Liver (tissue), 9 donors: ENCODE results near the gene PIP4K2A. TPM values are rescaled to one million over a fixed set of nuclear protein-coding genes. Genes with fewer than 3 reads are reported as not detected.

Experiments
- DNase-seq: peaks from one replicate; pipeline ENCODE4 v3.0.0-alpha.2; 2017; ENCODE audit warnings: low spot score
- H3K27ac ChIP-seq, 2 donors: one replicate each; pipeline ENCODE4 v1.7.0; 2013; ENCODE audit warnings: inconsistent platforms in 2 of 2, low read length in 2 of 2, control low read depth in 1 of 2, low read depth in 1 of 2, mild to moderate bottlenecking in 1 of 2
- H3K27me3 ChIP-seq, 4 donors: one replicate each; pipeline versions ENCODE4 v1.6.1 to v1.7.0; 2013; ENCODE audit warnings: low read length in 3 of 4, inconsistent platforms in 1 of 4, mild to moderate bottlenecking in 1 of 4, moderate library complexity in 1 of 4; ENCODE audit not compliant: control insufficient read depth in 4 of 4, insufficient read depth in 4 of 4
- H3K36me3 ChIP-seq, 4 donors: one replicate each; pipeline versions ENCODE4 v1.6.1 to v1.7.0; 2013; ENCODE audit warnings: low read length in 3 of 4, mild to moderate bottlenecking in 3 of 4, low read depth in 1 of 4, moderate library complexity in 1 of 4; ENCODE audit not compliant: control insufficient read depth in 4 of 4, insufficient read depth in 3 of 4
- H3K4me1 ChIP-seq, 4 donors: one replicate each; pipeline versions ENCODE4 v1.6.1 to v1.7.0; 2013; ENCODE audit warnings: low read length in 3 of 4, mild to moderate bottlenecking in 3 of 4, moderate library complexity in 1 of 4; ENCODE audit not compliant: control insufficient read depth in 4 of 4, insufficient read depth in 4 of 4
- H3K4me3 ChIP-seq, 3 donors: one replicate each; pipeline versions ENCODE4 v1.6.1 to v1.7.0; 2013; ENCODE audit warnings: low read length in 3 of 3, control low read depth in 1 of 3, low read depth in 1 of 3, mild to moderate bottlenecking in 1 of 3
- H3K9ac ChIP-seq, 2 donors: one replicate each; pipeline ENCODE4 v1.7.0; 2013; ENCODE audit warnings: low read length in 2 of 2, mild to moderate bottlenecking in 2 of 2, moderate library complexity in 2 of 2, control low read depth in 1 of 2, low read depth in 1 of 2
- H3K9me3 ChIP-seq, 4 donors: one replicate each; pipeline versions ENCODE4 v1.6.1 to v1.7.0; 2013; ENCODE audit warnings: low read length in 3 of 4; ENCODE audit not compliant: control insufficient read depth in 4 of 4
- EGR1 ChIP-seq, 2 donors: IDR thresholded peaks; 2 replicates each; pipeline ENCODE4 v1.6.1; 2016 to 2018; ENCODE audit warnings: antibody characterized with exemption in 2 of 2, low read depth in 2 of 2
- HNF4A ChIP-seq, 2 donors: conservative IDR thresholded peaks; 2 replicates each; pipeline ENCODE4 v1.6.1; 2016; ENCODE audit warnings: antibody characterized with exemption in 2 of 2, mild to moderate bottlenecking in 2 of 2
- HNF4G ChIP-seq: IDR thresholded peaks from 2 replicates; pipeline ENCODE4 v1.6.1; 2016; ENCODE audit warnings: antibody characterized with exemption
- JUND ChIP-seq, 2 donors: IDR thresholded peaks; 2 replicates each; pipeline ENCODE4 v1.6.1; 2016; ENCODE audit warnings: antibody characterized with exemption in 2 of 2
- NR2F2 ChIP-seq: IDR thresholded peaks from 2 replicates; pipeline ENCODE4 v1.6.1; 2016; ENCODE audit warnings: antibody characterized with exemption
- RAD21 ChIP-seq, 2 donors: IDR thresholded peaks; 2 replicates each; pipeline ENCODE4 v1.6.1; 2016; ENCODE audit warnings: antibody characterized with exemption in 2 of 2, mild to moderate bottlenecking in 2 of 2
- REST ChIP-seq: IDR thresholded peaks from 2 replicates; pipeline ENCODE4 v1.6.1; 2016; ENCODE audit warnings: antibody characterized with exemption, mild to moderate bottlenecking
- SP1 ChIP-seq: IDR thresholded peaks from 2 replicates; pipeline ENCODE4 v1.6.1; 2018; ENCODE audit warnings: antibody characterized with exemption, mild to moderate bottlenecking
- TAF1 ChIP-seq: conservative IDR thresholded peaks from 2 replicates; pipeline ENCODE4 v1.6.1; 2016; ENCODE audit warnings: antibody characterized with exemption, mild to moderate bottlenecking
- YY1 ChIP-seq: IDR thresholded peaks from 2 replicates; pipeline ENCODE4 v1.6.1; 2016; ENCODE audit warnings: antibody characterized with exemption, mild to moderate bottlenecking
- ZBTB33 ChIP-seq: IDR thresholded peaks from 2 replicates; pipeline ENCODE4 v1.6.1; 2016; ENCODE audit warnings: antibody characterized with exemption
- WGBS: extraction: QIAGEN DNeasy Blood & Tissue Kit; methylation state at CpG from one replicate; pipeline ENCODE4 v1.1.7; 2013; 5-methylcytosine and 5-hydroxymethylcytosine counted together
- polyA plus RNA-seq, 2 donors: library from polyadenylated mRNA; stranded (reverse) in 1 of 2; unstranded in 1 of 2; fragments of 200-250 nt in 1 of 2; fragments of >200 nt in 1 of 2; fragmentation: Nextera tagmentation in 1 of 2; extraction: Ambion mirVana in 1 of 2; gene quantifications; one replicate each; pipeline versions ENCODE4 v1.2.1 to v1.2.3, GENCODE V29; 2013 to 2015
- total RNA-seq, 2 donors: library from RNA; depleted of rRNA; stranded (reverse); fragments of >200 nt; gene quantifications; one replicate each; pipeline ENCODE4 v1.2.3, GENCODE V29; 2014
- TF ChIP-seq, protein P1 (sequence below): fragments of 150-350 bp; IDR thresholded peaks from 2 replicates; pipeline ENCODE4 v1.5.1; 2017; ENCODE audit warnings: improper control_type of control experiment, low read depth, low read length; ENCODE audit not compliant: missing input control
- TF ChIP-seq, protein P2 (sequence below): IDR thresholded peaks from 2 replicates; pipeline ENCODE4 v1.6.1; 2016; ENCODE audit warnings: antibody characterized with exemption
- donor health status: healthy.
- donor health status: healthy.
- donor health status: healthy.
- donor health status: healthy.
- donor health status: healthy.

PIP4K2A gene
- total and polyA plus RNA-seq, 4 donors: 6.4 to 53.7 (median 8.6) TPM

DNA sequence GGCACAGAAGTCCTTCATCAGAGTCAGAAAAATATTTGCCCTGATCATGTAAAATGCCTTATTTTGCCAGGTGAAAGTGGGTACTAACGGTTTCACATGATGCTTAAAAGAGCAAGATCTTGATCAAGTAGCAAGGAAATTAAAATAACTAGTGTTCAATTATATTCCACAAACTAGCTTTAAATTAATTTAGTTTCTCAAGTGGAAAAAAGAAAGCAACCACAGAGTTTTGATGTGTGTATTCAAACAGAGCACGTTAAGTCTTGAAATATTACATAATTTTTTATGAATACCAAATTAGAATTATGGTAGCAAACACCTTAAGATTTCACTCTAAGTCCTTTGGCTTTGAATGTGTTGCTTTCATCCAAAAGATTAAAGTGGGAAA is 47.3 kb downstream of the PIP4K2A start:
- WGBS: 83% methylated on average over 2 of the region's 2 CpGs
- no peak for DNase-seq
- no peaks in the 10 kb centered on the region for H3K36me3 ChIP-seq
- H3K27ac ChIP-seq: no peak overlapping the region
- no peaks in the 10 kb centered on the region for H3K9me3 ChIP-seq
- no peak overlapping the region for H3K4me3 ChIP-seq
- no peak for TF ChIP-seq YY1
- no peak for TF ChIP-seq NR2F2
- no peak for TF ChIP-seq JUND (IDR thresholded peaks at IDR 0.05)
- no peak for TF ChIP-seq ZBTB33
- TF ChIP-seq HNF4A (conservative IDR thresholded peaks at IDR 0.05): no peak
- no peak for TF ChIP-seq TAF1
- TF ChIP-seq, protein P1, sequence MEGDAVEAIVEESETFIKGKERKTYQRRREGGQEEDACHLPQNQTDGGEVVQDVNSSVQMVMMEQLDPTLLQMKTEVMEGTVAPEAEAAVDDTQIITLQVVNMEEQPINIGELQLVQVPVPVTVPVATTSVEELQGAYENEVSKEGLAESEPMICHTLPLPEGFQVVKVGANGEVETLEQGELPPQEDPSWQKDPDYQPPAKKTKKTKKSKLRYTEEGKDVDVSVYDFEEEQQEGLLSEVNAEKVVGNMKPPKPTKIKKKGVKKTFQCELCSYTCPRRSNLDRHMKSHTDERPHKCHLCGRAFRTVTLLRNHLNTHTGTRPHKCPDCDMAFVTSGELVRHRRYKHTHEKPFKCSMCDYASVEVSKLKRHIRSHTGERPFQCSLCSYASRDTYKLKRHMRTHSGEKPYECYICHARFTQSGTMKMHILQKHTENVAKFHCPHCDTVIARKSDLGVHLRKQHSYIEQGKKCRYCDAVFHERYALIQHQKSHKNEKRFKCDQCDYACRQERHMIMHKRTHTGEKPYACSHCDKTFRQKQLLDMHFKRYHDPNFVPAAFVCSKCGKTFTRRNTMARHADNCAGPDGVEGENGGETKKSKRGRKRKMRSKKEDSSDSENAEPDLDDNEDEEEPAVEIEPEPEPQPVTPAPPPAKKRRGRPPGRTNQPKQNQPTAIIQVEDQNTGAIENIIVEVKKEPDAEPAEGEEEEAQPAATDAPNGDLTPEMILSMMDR: no peak
- TF ChIP-seq REST: no peak
- no peak for TF ChIP-seq SP1
- TF ChIP-seq HNF4G: no peak
- peaks cover 0 to 4% (median 1%) of the 10 kb centered on the region in 4 donors for H3K4me1 ChIP-seq
- H3K9ac ChIP-seq: no peak overlapping the region
- no peaks in the 10 kb centered on the region for H3K27me3 ChIP-seq

DNA sequence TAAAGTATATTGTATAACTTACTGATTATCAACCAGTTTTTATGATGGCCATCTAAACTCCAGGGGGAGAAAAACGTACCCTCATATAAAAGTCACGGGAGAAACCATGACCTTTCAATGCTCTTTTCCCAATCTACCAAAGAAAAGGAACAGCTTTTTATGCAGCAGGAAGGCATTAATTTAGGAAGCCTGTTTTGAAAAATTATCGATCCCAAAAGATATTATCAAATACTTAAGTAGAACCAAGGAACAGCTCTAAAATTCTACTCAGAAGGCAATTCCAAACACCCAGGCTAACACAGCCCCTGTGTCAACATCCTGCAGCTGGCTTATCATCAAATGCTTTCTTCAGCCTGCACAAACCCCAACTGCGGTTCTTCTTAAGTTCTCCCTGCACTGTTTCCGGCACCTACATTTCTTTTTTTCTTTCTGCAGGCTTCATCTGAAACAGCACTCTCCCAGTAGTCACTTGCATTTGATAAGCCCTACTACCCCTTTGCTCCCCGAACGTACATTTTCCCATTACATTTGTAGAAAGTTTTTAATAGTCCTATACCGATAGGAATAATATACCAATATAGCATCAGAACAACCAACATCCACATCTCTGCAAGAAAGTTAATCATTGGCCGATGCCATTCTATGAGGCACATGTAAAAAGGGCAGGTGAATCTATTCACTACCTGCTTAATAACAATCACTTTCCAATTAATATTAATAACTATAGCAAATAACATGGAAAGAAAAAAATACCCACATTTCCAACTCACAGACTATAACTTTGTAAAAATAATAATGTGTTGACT is 47.9 kb downstream of the PIP4K2A start:
- Histone ChIP-seq H3K27ac (no peak overlapping the region), H3K4me3 (no peak overlapping the region)
- TF ChIP-seq HNF4G (no peak), RAD21 (IDR thresholded peaks at IDR 0.05) (peak in 1 of 2 donors; percentile 20), HNF4A (conservative IDR thresholded peaks at IDR 0.05) (no peak), EGR1 (IDR thresholded peaks at IDR 0.05; ENCODE audit: low read depth in 2 of 2) (no peak), NR2F2 (no peak)
- TF ChIP-seq, protein P2, sequence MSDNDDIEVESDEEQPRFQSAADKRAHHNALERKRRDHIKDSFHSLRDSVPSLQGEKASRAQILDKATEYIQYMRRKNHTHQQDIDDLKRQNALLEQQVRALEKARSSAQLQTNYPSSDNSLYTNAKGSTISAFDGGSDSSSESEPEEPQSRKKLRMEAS: no peak

More for the DNA sequence above, 47.9 kb downstream of the PIP4K2A start:
- 43% methylated on average over 9 of the region's 9 CpGs for WGBS
- H3K4me1 ChIP-seq: peaks cover 0 to 4% (median 1%) of the 10 kb centered on the region in 4 donors
- peak overlapping the region in 1 of 2 donors; percentile 19 for H3K9ac ChIP-seq
- no peaks in the 10 kb centered on the region for H3K27me3 ChIP-seq
- DNase-seq: no peak
- H3K9me3 ChIP-seq: no peaks in the 10 kb centered on the region
- no peaks in the 10 kb centered on the region for H3K36me3 ChIP-seq
